Astrocyte (in vitro differentiated cells and primary cell): Measurements from ENCODE around the gene MICALL1. TPM values are rescaled to one million over a fixed set of nuclear protein-coding genes. Genes with fewer than 3 reads are reported as not detected.

Experiments
- DNase-seq: peaks from one replicate; pipeline ENCODE4 v3.0.0-alpha.2; 2010; ENCODE audit warnings: low read depth
- FAIRE-seq: peaks from 2 replicates; lab custom pipeline; 2011; peaks lifted over from hg19 to GRCh38; lab: Jason Lieb, UNC
- H2AFZ ChIP-seq: 2 replicates; pipeline ENCODE4 v1.6.0; 2012; ENCODE audit warnings: low read depth, low read length, inconsistent platforms
- H3K27ac ChIP-seq: 2 replicates; pipeline ENCODE4 v1.5.1; 2011; ENCODE audit warnings: low read depth, low read length, inconsistent platforms
- H3K27me3 ChIP-seq: 2 replicates; pipeline ENCODE4 v1.6.0; 2011; ENCODE audit warnings: low read length, inconsistent platforms; ENCODE audit not compliant: insufficient read depth
- H3K36me3 ChIP-seq: 2 replicates; pipeline ENCODE4 v1.5.1; 2011; ENCODE audit warnings: low read length, inconsistent platforms; ENCODE audit not compliant: insufficient read depth
- H3K4me1 ChIP-seq: 2 replicates; pipeline ENCODE4 v1.5.1; 2011; ENCODE audit warnings: low read length, inconsistent platforms; ENCODE audit not compliant: insufficient read depth
- H3K4me2 ChIP-seq: 2 replicates; pipeline ENCODE4 v1.6.0; 2012; ENCODE audit warnings: low read length, inconsistent platforms
- H3K4me3 ChIP-seq: 2 replicates; pipeline ENCODE4 v1.5.1; 2011; ENCODE audit warnings: low read depth, mild to moderate bottlenecking, low read length, inconsistent platforms; ENCODE audit not compliant: insufficient read depth
- H3K79me2 ChIP-seq: 2 replicates; pipeline ENCODE4 v1.6.0; 2012; ENCODE audit warnings: mild to moderate bottlenecking, low read length, inconsistent platforms; ENCODE audit not compliant: insufficient read depth
- H3K9ac ChIP-seq: 2 replicates; pipeline ENCODE4 v1.6.0; 2012; ENCODE audit warnings: mild to moderate bottlenecking, low read length, inconsistent platforms
- H3K9me3 ChIP-seq: 2 replicates; pipeline ENCODE4 v1.5.1; 2012; ENCODE audit warnings: low read depth, mild to moderate bottlenecking, low read length, inconsistent platforms; ENCODE audit not compliant: insufficient read depth
- H4K20me1 ChIP-seq: 2 replicates; pipeline ENCODE4 v1.6.0; 2012; ENCODE audit warnings: low read length, inconsistent platforms; ENCODE audit not compliant: insufficient read depth
- H3K27ac Mint-ChIP-seq: one replicate; pipeline ENCODE4 v1.8.0; 2021; ENCODE audit warnings: mild to moderate bottlenecking, mixed read lengths; ENCODE audit not compliant: unreplicated experiment
- H3K27me3 Mint-ChIP-seq: one replicate; pipeline ENCODE4 v1.8.0; 2021; ENCODE audit warnings: low read depth, mixed read lengths; ENCODE audit not compliant: unreplicated experiment
- H3K36me3 Mint-ChIP-seq: one replicate; pipeline ENCODE4 v1.8.0; 2021; ENCODE audit warnings: low read depth, mixed read lengths; ENCODE audit not compliant: unreplicated experiment
- H3K4me1 Mint-ChIP-seq: one replicate; pipeline ENCODE4 v1.8.0; 2021; ENCODE audit warnings: low read depth, mixed read lengths; ENCODE audit not compliant: unreplicated experiment
- H3K4me3 Mint-ChIP-seq: one replicate; pipeline ENCODE4 v1.8.0; 2021; ENCODE audit warnings: mild to moderate bottlenecking, moderate library complexity, mixed read lengths; ENCODE audit not compliant: unreplicated experiment
- H3K9me3 Mint-ChIP-seq: one replicate; pipeline ENCODE4 v1.8.0; 2021; ENCODE audit warnings: mild to moderate bottlenecking, mixed read lengths; ENCODE audit not compliant: unreplicated experiment
- EZH2 ChIP-seq: IDR thresholded peaks from 2 replicates; pipeline ENCODE4 v1.6.1; 2012; ENCODE audit warnings: mild to moderate bottlenecking, low read length, inconsistent platforms; ENCODE audit not compliant: insufficient read depth
- total RNA-seq: library from RNA; stranded (reverse); gene quantifications from 2 replicates; pipeline ENCODE4 v1.2.1, GENCODE V29; 2021
- TF ChIP-seq, protein P1 (sequence below): IDR thresholded peaks from 2 replicates; pipeline ENCODE4 v1.5.1; 2011; ENCODE audit warnings: low read depth, mild to moderate bottlenecking, inconsistent platforms, low read length, moderate library complexity; ENCODE audit not compliant: insufficient read depth

Gene MICALL1
- total RNA-seq, 1 donor from 2014 or later = 131 TPM

DNA sequence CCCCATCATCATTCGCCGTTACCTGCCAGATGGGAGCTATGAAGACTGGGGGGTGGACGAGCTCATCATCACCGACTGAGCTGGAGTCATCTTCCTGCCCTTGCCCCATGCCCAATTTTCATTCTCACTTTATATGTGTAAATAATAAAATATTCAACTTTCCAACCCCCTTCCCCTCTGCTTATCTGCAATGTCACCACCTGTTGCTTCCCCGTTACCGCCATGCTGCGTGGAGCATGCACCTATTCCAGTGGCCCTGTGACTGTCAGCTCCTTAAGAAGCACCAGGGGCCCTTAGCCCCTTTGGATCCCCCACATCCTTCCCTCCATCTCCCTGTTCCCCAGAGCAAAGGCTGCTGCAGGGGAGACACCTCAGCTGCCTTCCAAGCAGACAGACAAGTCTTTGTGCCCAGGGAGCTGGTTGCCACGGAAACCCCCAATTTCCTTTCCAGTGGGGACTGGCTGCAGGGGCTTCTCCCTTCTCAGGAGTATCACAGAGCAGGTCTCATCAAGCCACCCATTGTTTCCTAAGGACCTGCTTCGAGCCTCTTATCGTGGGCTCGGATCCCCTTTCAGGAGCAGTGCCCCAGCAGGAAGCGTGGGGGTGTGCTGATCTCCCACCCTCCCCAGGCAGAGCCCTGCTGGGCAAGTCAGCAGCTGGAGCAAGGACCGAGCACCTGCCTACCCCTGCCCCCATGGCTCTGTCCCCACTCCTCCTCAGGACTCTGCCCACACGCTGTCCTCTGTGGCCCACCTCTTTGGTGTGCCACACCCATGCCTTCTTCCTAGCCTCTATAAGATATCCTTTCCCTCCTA is 61.7 kb downstream of the MICALL1 start:
- no peaks in the 10 kb centered on the region for H3K79me2 ChIP-seq
- H3K4me3 Mint-ChIP-seq = no peak overlapping the region
- peaks cover 39% of the 10 kb centered on the region for H4K20me1 ChIP-seq
- no peaks in the 10 kb centered on the region for H3K27me3 Mint-ChIP-seq
- no peak overlapping the region for H3K27ac ChIP-seq
- H3K4me1 ChIP-seq = peaks cover 12% of the 10 kb centered on the region
- H3K27me3 ChIP-seq = no peaks in the 10 kb centered on the region
- H3K9me3 Mint-ChIP-seq = no peaks in the 10 kb centered on the region
- H3K36me3 ChIP-seq = peaks cover 19% of the 10 kb centered on the region
- H3K4me3 ChIP-seq = no peak overlapping the region
- peaks cover 30% of the 10 kb centered on the region for H3K4me1 Mint-ChIP-seq
- no peak overlapping the region for H3K27ac Mint-ChIP-seq
- H3K36me3 Mint-ChIP-seq = peaks cover 15% of the 10 kb centered on the region
- no peak overlapping the region for H2AFZ ChIP-seq
- no peaks in the 10 kb centered on the region for H3K9me3 ChIP-seq
- no peak for TF ChIP-seq EZH2
- TF ChIP-seq, protein P1, sequence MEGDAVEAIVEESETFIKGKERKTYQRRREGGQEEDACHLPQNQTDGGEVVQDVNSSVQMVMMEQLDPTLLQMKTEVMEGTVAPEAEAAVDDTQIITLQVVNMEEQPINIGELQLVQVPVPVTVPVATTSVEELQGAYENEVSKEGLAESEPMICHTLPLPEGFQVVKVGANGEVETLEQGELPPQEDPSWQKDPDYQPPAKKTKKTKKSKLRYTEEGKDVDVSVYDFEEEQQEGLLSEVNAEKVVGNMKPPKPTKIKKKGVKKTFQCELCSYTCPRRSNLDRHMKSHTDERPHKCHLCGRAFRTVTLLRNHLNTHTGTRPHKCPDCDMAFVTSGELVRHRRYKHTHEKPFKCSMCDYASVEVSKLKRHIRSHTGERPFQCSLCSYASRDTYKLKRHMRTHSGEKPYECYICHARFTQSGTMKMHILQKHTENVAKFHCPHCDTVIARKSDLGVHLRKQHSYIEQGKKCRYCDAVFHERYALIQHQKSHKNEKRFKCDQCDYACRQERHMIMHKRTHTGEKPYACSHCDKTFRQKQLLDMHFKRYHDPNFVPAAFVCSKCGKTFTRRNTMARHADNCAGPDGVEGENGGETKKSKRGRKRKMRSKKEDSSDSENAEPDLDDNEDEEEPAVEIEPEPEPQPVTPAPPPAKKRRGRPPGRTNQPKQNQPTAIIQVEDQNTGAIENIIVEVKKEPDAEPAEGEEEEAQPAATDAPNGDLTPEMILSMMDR = no peak
- H3K4me2 ChIP-seq = no peak overlapping the region
- no peak for DNase-seq
- no peak for FAIRE-seq
- no peak overlapping the region for H3K9ac ChIP-seq

DNA sequence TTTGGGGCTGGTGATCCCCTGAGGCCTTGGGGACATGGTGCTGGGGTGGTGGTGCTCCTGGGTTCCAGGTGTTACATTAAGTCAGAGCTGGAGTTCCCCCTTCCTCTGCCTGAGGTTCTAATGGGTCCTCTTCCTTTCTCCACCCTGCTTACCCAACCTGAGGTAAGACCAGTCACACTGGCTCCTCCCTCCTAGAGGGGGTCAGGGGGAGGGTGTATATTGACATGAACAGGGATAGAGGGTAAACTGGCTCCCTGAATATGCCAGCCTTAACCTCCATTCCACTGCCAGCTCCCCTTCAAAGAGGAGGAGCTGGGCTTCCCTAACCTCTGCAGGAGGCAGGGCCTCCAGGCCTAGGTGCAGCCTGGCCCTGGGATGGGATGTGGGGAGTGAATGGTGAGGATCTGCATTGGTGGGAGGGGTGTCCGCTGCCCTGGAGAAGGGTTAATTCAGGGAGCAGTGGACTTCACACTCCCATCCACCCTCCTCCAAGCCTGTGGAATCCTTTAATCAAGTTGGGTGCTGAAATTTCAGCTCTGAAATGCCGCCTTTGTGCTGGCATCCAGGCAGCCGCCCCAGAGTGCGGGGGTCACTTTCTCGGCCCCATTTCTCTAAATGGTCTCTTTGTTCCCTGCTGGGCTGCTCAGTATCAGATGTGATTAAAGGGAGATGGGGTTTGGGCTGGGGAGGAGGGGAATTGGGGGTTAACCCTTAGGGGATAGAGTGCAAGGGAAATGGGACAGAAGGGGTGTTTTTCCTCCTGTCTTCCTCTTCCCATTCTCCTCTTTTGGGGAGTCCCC is 62.6 kb downstream of the MICALL1 start:
- peaks cover 12% of the 10 kb centered on the region for H3K4me1 ChIP-seq
- no peak overlapping the region for H2AFZ ChIP-seq
- FAIRE-seq = no peak
- peaks cover 39% of the 10 kb centered on the region for H4K20me1 ChIP-seq
- no peak for DNase-seq
- no peak overlapping the region for H3K4me3 ChIP-seq
- H3K9ac ChIP-seq = no peak overlapping the region
- peaks cover 30% of the 10 kb centered on the region for H3K4me1 Mint-ChIP-seq
- no peak overlapping the region for H3K4me3 Mint-ChIP-seq
- H3K27me3 ChIP-seq = no peaks in the 10 kb centered on the region
- H3K36me3 Mint-ChIP-seq = peaks cover 15% of the 10 kb centered on the region
- H3K27me3 Mint-ChIP-seq = no peaks in the 10 kb centered on the region
- no peaks in the 10 kb centered on the region for H3K9me3 ChIP-seq
- TF ChIP-seq, protein P1 = no peak
- TF ChIP-seq EZH2 = no peak
- H3K9me3 Mint-ChIP-seq = no peaks in the 10 kb centered on the region
- H3K4me2 ChIP-seq = no peak overlapping the region
- H3K27ac Mint-ChIP-seq = no peak overlapping the region
- H3K79me2 ChIP-seq = no peaks in the 10 kb centered on the region
- H3K36me3 ChIP-seq = peaks cover 13% of the 10 kb centered on the region
- H3K27ac ChIP-seq = no peak overlapping the region
